Gastrocnemius medialis (tissue), 4 donors: ENCODE results near the gene MDFIC. TPM values are rescaled to one million over a fixed set of nuclear protein-coding genes. Genes with fewer than 3 reads are reported as not detected.

ENCODE experiments used
- ATAC-seq, 2 donors: fragments of 150-250 bp; one replicate each; pipeline ENCODE4 v1.9.1; 2016
- DNase-seq, 2 donors: peaks; one replicate each; pipeline ENCODE4 v3.0.0-alpha.2; 2019
- H3K27ac ChIP-seq, 4 donors: fragments of 200-600 bp; sonication (generic); 1 replicate in 1 of 4; 2 replicates in 3 of 4; pipeline ENCODE4 v1.5.1; 2016 to 2018; ENCODE audit warnings: mild to moderate bottlenecking in 2 of 4, moderate library complexity in 1 of 4
- H3K27me3 ChIP-seq, 3 donors: fragments of 200-600 bp; sonication (generic) in 2 of 3; 1 replicate in 1 of 3; 2 replicates in 2 of 3; pipeline versions ENCODE4 v1.5.1 to v1.6.0; 2016 to 2019; ENCODE audit warnings: mild to moderate bottlenecking in 1 of 3, moderate library complexity in 1 of 3
- H3K36me3 ChIP-seq, 2 donors: fragments of 200-600 bp; sonication (generic) in 1 of 2; one replicate each; pipeline ENCODE4 v1.5.1; 2017 to 2018
- H3K4me1 ChIP-seq, 2 donors: fragments of 200-600 bp; sonication (generic) in 1 of 2; one replicate each; pipeline ENCODE4 v1.5.1; 2016 to 2017; ENCODE audit warnings: mild to moderate bottlenecking in 2 of 2
- H3K4me3 ChIP-seq, 4 donors: fragments of 200-600 bp; sonication (generic) in 3 of 4; 1 replicate in 1 of 4; 2 replicates in 3 of 4; pipeline ENCODE4 v1.5.1; 2016 to 2019; ENCODE audit warnings: mild to moderate bottlenecking in 2 of 4
- H3K9me3 ChIP-seq, 3 donors: fragments of 200-600 bp; sonication (generic) in 2 of 3; 1 replicate in 1 of 3; 2 replicates in 2 of 3; pipeline ENCODE4 v1.5.1; 2016 to 2019
- POLR2A ChIP-seq, 2 donors: fragments of 450-650 bp; IDR thresholded peaks; one replicate each; pipeline ENCODE4 v1.6.1; 2017; ENCODE audit warnings: antibody characterized with exemption in 2 of 2, mild to moderate bottlenecking in 2 of 2, moderate library complexity in 2 of 2
- in situ Hi-C, 4 donors: fragments of 200-750 bp; cut with MboI; loops; one replicate each; pipeline versions ENCODE4 v1.15.0 to v1.8.0; 2017; ENCODE audit warnings: low sequenced_read_pairs in 4 of 4
- intact Hi-C: fragments of 100-400 bp; cut with DNase I; formaldehyde crosslinking; loops from one replicate; pipeline ENCODE4 v1.15.1; 2023; ENCODE audit warnings: low total_unique reads
- total RNA-seq, 4 donors: library from RNA; depleted of rRNA; stranded (reverse); fragments of >200 nt; gene quantifications; one replicate each; pipeline versions ENCODE4 v1.1.0 to v1.2.3, GENCODE V29; 2016
- TF ChIP-seq, protein P1 (sequence below), 5 experiments: fragments of 450-650 bp in 3 of 5; fragments of 200-600 bp in 2 of 5; sonication (generic) in 2 of 5; IDR thresholded peaks in 4 of 5; conservative IDR thresholded peaks in 1 of 5; 1 replicate in 4 of 5; 2 replicates in 1 of 5; pipeline ENCODE4 v1.5.1; 2016 to 2019; ENCODE audit warnings: antibody characterized with exemption in 5 of 5, mild to moderate bottlenecking in 3 of 5, moderate library complexity in 3 of 5

Gene MDFIC
- total RNA-seq, 4 donors from 2014 or later: 6.3 to 11.6 (median 10.6) TPM

DNA sequence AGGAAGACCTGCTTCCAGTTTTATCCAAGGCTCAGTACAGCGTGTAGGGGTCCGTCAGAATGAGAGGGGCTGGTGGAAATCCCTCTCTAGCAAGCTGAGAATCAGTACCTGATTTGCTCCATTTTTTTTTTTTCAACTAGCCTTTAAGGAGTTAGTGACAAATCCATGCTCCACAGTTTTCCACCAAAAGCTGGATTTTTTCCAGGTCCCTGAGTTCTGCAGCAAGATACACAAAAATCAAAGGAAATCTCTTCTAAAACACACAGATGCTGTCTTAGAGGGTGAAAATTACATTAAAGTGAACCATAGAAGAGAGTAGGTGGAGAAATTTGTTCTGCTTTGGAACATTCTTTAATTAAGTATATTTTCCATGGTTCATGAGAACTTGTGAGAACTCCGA, 30.4 kb downstream of the MDFIC start:
- DNase-seq (no peak), ATAC-seq (no peak)
- no peak for TF ChIP-seq POLR2A (IDR thresholded peaks at IDR 0.05)
- TF ChIP-seq, protein P1, sequence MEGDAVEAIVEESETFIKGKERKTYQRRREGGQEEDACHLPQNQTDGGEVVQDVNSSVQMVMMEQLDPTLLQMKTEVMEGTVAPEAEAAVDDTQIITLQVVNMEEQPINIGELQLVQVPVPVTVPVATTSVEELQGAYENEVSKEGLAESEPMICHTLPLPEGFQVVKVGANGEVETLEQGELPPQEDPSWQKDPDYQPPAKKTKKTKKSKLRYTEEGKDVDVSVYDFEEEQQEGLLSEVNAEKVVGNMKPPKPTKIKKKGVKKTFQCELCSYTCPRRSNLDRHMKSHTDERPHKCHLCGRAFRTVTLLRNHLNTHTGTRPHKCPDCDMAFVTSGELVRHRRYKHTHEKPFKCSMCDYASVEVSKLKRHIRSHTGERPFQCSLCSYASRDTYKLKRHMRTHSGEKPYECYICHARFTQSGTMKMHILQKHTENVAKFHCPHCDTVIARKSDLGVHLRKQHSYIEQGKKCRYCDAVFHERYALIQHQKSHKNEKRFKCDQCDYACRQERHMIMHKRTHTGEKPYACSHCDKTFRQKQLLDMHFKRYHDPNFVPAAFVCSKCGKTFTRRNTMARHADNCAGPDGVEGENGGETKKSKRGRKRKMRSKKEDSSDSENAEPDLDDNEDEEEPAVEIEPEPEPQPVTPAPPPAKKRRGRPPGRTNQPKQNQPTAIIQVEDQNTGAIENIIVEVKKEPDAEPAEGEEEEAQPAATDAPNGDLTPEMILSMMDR (IDR thresholded peaks at IDR 0.05 in 4 of 5, conservative IDR thresholded peaks at IDR 0.05 in 1 of 5): no peak
- intact Hi-C loops (no loop called here), in situ Hi-C loops (no loop called here)
- no peaks in the 10 kb centered on the region for H3K9me3 ChIP-seq
- H3K27ac ChIP-seq: no peak overlapping the region
- no peaks in the 10 kb centered on the region for H3K27me3 ChIP-seq
- H3K36me3 ChIP-seq: no peaks in the 10 kb centered on the region
- no peaks in the 10 kb centered on the region for H3K4me1 ChIP-seq
- no peak overlapping the region for H3K4me3 ChIP-seq

DNA sequence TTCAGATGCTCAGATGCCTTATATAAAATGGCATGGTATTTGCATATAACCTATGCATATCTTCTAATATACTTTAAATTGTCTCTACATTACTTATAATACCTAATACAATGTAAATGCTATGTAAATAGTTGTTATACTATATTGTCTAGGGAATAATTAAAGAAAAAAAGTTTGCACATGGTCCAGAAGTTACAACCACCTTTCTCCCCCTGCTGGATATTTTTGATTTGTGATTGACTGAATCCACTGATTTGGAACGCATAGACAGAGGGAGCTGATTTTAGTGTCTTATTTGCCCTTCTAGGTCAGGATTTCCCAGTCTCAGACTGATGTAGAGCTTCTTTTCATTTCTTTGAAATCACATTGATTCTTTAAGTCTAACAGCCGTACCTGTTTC, 31.8 kb downstream of the MDFIC start:
- no peak for TF ChIP-seq POLR2A (IDR thresholded peaks at IDR 0.05)
- TF ChIP-seq, protein P1 (IDR thresholded peaks at IDR 0.05 in 4 of 5, conservative IDR thresholded peaks at IDR 0.05 in 1 of 5): no peak
- Histone ChIP-seq H3K4me3 (no peak overlapping the region), H3K36me3 (no peaks in the 10 kb centered on the region), H3K4me1 (no peaks in the 10 kb centered on the region), H3K27me3 (no peaks in the 10 kb centered on the region), H3K27ac (no peak overlapping the region), H3K9me3 (no peaks in the 10 kb centered on the region)
- intact Hi-C loops: no loop called here
- DNase-seq: no peak
- in situ Hi-C loops: no loop called here
- ATAC-seq: no peak

DNA sequence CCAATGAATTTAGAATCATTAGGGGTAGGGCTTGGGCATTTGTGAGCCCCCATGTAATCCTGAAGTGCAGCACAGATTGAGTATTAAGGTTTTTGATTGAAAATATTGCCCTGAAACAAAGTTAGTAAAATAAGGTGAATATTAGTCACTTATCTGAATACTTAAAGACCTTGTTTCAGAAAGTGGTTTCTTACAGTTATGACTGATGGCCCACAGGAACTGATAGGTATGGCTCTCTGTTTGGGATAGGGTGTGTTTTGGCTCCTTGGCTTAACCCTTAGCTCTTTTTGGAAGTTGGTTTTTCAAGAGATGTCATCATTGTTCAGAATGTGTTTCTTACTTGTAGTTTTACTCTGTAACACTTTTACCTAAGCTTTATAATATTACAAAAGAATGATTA, 34.8 kb downstream of the MDFIC start:
- Histone ChIP-seq H3K27me3 (no peaks in the 10 kb centered on the region), H3K9me3 (no peaks in the 10 kb centered on the region), H3K4me3 (no peak overlapping the region), H3K27ac (no peak overlapping the region), H3K4me1 (no peaks in the 10 kb centered on the region), H3K36me3 (no peaks in the 10 kb centered on the region)
- no peak for ATAC-seq
- intact Hi-C loops: no loop called here
- no peak for TF ChIP-seq POLR2A (IDR thresholded peaks at IDR 0.05)
- in situ Hi-C loops: no loop called here
- no peak for DNase-seq

DNA sequence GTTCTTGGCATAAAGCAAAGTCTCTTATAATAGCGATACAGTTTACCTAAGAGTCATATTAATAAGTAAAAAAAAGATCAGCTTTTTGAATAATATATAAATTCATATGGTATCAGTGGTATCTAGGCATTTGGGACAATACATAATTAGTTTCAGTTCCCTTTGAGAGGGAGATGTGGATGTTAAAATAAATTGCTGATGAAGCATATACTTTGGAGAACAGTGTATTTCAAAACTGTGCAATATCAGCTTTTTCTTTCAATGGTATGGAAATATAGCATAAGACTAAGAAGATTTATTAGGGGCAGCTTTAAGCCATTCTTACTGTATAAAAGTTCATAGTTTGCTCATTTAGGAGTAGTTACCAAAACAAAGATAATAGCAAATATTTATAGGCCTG, 35.5 kb downstream of the MDFIC start:
- H3K4me1 ChIP-seq: no peaks in the 10 kb centered on the region
- no peak for ATAC-seq
- intact Hi-C loops (no loop called here), in situ Hi-C loops (no loop called here)
- H3K36me3 ChIP-seq: no peaks in the 10 kb centered on the region
- TF ChIP-seq, protein P1 (IDR thresholded peaks at IDR 0.05 in 4 of 5, conservative IDR thresholded peaks at IDR 0.05 in 1 of 5): no peak
- no peak for TF ChIP-seq POLR2A (IDR thresholded peaks at IDR 0.05)
- no peak for DNase-seq
- no peaks in the 10 kb centered on the region for H3K27me3 ChIP-seq
- no peaks in the 10 kb centered on the region for H3K9me3 ChIP-seq
- no peak overlapping the region for H3K4me3 ChIP-seq
- H3K27ac ChIP-seq: no peak overlapping the region

DNA sequence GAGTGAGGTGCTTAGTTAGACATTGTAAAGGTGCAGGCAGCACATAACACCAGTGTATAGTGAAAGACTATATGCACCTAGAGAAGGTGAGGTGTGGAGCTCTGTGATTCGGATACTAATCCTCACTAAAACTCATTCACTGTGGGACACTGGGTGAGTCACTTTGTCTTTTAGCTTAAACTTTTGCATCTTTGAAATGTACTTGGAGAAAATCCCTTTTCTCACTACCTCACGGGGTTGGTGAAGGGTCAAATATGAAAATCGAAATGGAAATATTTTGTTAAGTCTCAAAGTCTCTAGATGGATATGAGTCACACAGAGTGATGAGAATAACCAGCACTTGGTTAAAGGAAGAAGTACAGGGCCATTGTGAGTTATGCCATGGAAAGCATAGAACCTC, 38.0 kb downstream of the MDFIC start:
- intact Hi-C loops: no loop called here
- ATAC-seq: no peak
- Histone ChIP-seq H3K4me3 (no peak overlapping the region), H3K27ac (no peak overlapping the region), H3K36me3 (no peaks in the 10 kb centered on the region), H3K27me3 (no peaks in the 10 kb centered on the region), H3K4me1 (no peaks in the 10 kb centered on the region), H3K9me3 (no peaks in the 10 kb centered on the region)
- TF ChIP-seq, protein P1 (IDR thresholded peaks at IDR 0.05 in 4 of 5, conservative IDR thresholded peaks at IDR 0.05 in 1 of 5): no peak
- no peak for TF ChIP-seq POLR2A (IDR thresholded peaks at IDR 0.05)
- in situ Hi-C loops: no loop called here
- DNase-seq: no peak
